RWPE2 (cell line): ENCODE data around the gene INHBC.
A peak's percentile ranks its signal among the peaks of the same experiment; 100 is the strongest.

Experiments
- ATAC-seq: fragments of 200-7000 bp; cut with Tn5 transposase; 3 replicates; pipeline ENCODE4 v1.9.1; 2021; ENCODE audit warnings: low read depth
- DNase-seq: peaks from one replicate; pipeline ENCODE4 v3.0.0-alpha.2; 2020; ENCODE audit warnings: low spot score
- H3K27ac ChIP-seq: fragments of 450-650 bp; 2 replicates; pipeline ENCODE4 v1.5.1; 2017; ENCODE audit warnings: mild to moderate bottlenecking; ENCODE audit not compliant: poor library complexity, severe bottlenecking
- H3K27me3 ChIP-seq: fragments of 250-450 bp; sonication (Bioruptor Pico); 2 replicates; pipeline ENCODE4 v1.5.1; 2021; ENCODE audit warnings: mild to moderate bottlenecking, moderate library complexity; ENCODE audit not compliant: insufficient read depth, poor library complexity, severe bottlenecking
- H3K36me3 ChIP-seq: fragments of 250-450 bp; sonication (Bioruptor Pico); 2 replicates; pipeline ENCODE4 v1.5.1; 2020; ENCODE audit warnings: low read depth, mild to moderate bottlenecking, moderate library complexity
- H3K4me1 ChIP-seq: fragments of 250-450 bp; sonication (Bioruptor Pico); 2 replicates; pipeline ENCODE4 v1.5.1; 2021; ENCODE audit warnings: mild to moderate bottlenecking, moderate library complexity; ENCODE audit not compliant: insufficient read depth, poor library complexity, severe bottlenecking
- H3K4me3 ChIP-seq: fragments of 250-450 bp; sonication (Bioruptor Pico); 2 replicates; pipeline ENCODE4 v1.5.1; 2021; ENCODE audit warnings: mild to moderate bottlenecking, moderate library complexity; ENCODE audit not compliant: severe bottlenecking
- H3K9me3 ChIP-seq: fragments of 250-450 bp; sonication (Bioruptor Pico); 2 replicates; pipeline ENCODE4 v1.5.1; 2021; ENCODE audit warnings: mild to moderate bottlenecking, moderate library complexity; ENCODE audit not compliant: severe bottlenecking
- CTCF ChIP-seq: fragments of 450-650 bp; IDR thresholded peaks from one replicate; pipeline ENCODE4 v1.5.1; 2017; ENCODE audit warnings: mild to moderate bottlenecking, moderate library complexity; ENCODE audit not compliant: poor library complexity, severe bottlenecking

Gene INHBC

GRCh38 chr12:57481671-57482070 lies 47.1 kb downstream of the INHBC start:
- no peak overlapping the region for H3K4me3 ChIP-seq
- ATAC-seq (no peak), DNase-seq (no peak)
- H3K9me3 ChIP-seq, result no peaks in the 10 kb centered on the region
- no peaks in the 10 kb centered on the region for H3K4me1 ChIP-seq
- no peak overlapping the region for H3K27ac ChIP-seq
- H3K27me3 ChIP-seq, result peaks cover 2% of the 10 kb centered on the region
- no peak for TF ChIP-seq CTCF
- no peaks in the 10 kb centered on the region for H3K36me3 ChIP-seq

DNA sequence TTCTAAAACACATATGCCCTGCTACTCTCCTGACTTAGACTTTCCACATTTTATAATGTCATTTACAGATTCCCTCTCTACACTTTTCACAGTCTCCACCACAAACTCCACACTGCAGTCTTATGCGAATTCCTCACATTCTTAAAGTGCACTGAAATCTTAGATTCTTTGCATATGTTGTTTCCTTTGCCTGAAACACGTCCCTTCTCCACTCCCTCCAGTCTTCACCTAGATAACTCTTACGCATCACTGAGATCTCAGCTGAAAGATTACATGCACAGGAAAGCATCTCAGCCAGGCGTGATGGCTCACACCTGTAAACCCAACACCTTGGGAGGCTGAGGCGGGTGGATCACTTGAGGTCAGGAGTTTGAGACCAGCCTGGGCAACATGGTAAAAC lies 48.9 kb downstream of the INHBC start:
- Histone ChIP-seq H3K27ac (no peak overlapping the region), H3K4me3 (no peak overlapping the region), H3K27me3 (no peaks in the 10 kb centered on the region), H3K4me1 (no peaks in the 10 kb centered on the region), H3K9me3 (no peaks in the 10 kb centered on the region), H3K36me3 (peaks cover 3% of the 10 kb centered on the region; the same call in 1 of the 2 replicates)
- ATAC-seq, result no peak
- DNase-seq, result no peak
- TF ChIP-seq CTCF, result no peak

- no peak for TF ChIP-seq CTCF
- peaks cover 24% of the 10 kb centered on the region for H3K36me3 ChIP-seq
- no peak for DNase-seq
- no peak for ATAC-seq
- no peaks in the 10 kb centered on the region for H3K9me3 ChIP-seq
- H3K27me3 ChIP-seq, result no peaks in the 10 kb centered on the region
- no peak overlapping the region for H3K4me3 ChIP-seq
- no peak overlapping the region for H3K27ac ChIP-seq
- peaks cover 5% of the 10 kb centered on the region for H3K4me1 ChIP-seq
Measured at GRCh38 chr12:57485695-57486094, 51.1 kb downstream of the INHBC start.

- H3K27me3 ChIP-seq, result no peaks in the 10 kb centered on the region
- peak overlapping the region; percentile 87 for H3K4me3 ChIP-seq
- ATAC-seq (no peak), DNase-seq (no peak)
- peaks cover 5% of the 10 kb centered on the region for H3K4me1 ChIP-seq
- no peak for TF ChIP-seq CTCF
- no peak overlapping the region for H3K27ac ChIP-seq
- H3K36me3 ChIP-seq, result peaks cover 38% of the 10 kb centered on the region
- no peaks in the 10 kb centered on the region for H3K9me3 ChIP-seq
Measured at GRCh38 chr12:57487055-57487596, 52.5 kb downstream of the INHBC start.

GRCh38 chr12:57487597-57488401 lies 53.2 kb downstream of the INHBC start, which contains the start of gene MARS1:
Gene MARS1, plus strand, starts transcription at chr12:57488068. Its CDS starts 23 bp downstream, at chr12:57488091.
- Histone ChIP-seq H3K36me3 (peaks cover 45% of the 10 kb centered on the region), H3K4me3 (peak within 1 kb of the TSS; percentile 87), H3K27ac (peak within 1 kb of the TSS; percentile 35), H3K9me3 (no peaks in the 10 kb centered on the region), H3K4me1 (peaks cover 5% of the 10 kb centered on the region), H3K27me3 (no peaks in the 10 kb centered on the region)
- ATAC-seq (peak; percentile 99), DNase-seq (peak; percentile 92)
- peak; percentile 59 for TF ChIP-seq CTCF
